ENCODE measurements around the gene PER2. TPM values are rescaled to one million over a fixed set of nuclear protein-coding genes. Genes with fewer than 3 reads are reported as not detected.

The PER2 gene
- total RNA-seq, 4 donors from 2014 or later: 15.9 to 82.3 (median 18.1) TPM

GRCh38 chr2:238269741-238270140, 18.7 kb downstream of the PER2 start:
- no peak for DNase-seq (ENCODE audit: low spot score in 2 of 2)
- intact Hi-C loops (cut with DNase I; ENCODE audit: low total_unique reads): loop anchor here (10.0 kb wide), 1 partner anchor 405 kb away; no protein-coding TSS in a partner anchor
- H3K4me3 ChIP-seq (ENCODE audit: low read depth, poor library complexity, severe bottlenecking): no peak overlapping the region
- 79 to 85% methylated on average over 6 of the region's 6 CpGs for WGBS, 2 donors
- TF ChIP-seq CTCF (IDR thresholded peaks at IDR 0.05) (no peak), POLR2A (IDR thresholded peaks at IDR 0.05) (no peak)

GRCh38 chr2:238267884-238268680, 20.3 kb downstream of the PER2 start:
- no peak for TF ChIP-seq POLR2A (IDR thresholded peaks at IDR 0.05)
- no peak for TF ChIP-seq CTCF (IDR thresholded peaks at IDR 0.05)
- intact Hi-C loops (cut with DNase I; ENCODE audit: low total_unique reads): loop anchor here (10.0 kb wide), 1 partner anchor 403 kb away; no protein-coding TSS in a partner anchor
- H3K4me3 ChIP-seq (ENCODE audit: low read depth, poor library complexity, severe bottlenecking): no peak overlapping the region
- DNase-seq (ENCODE audit: low spot score in 2 of 2): no peak
- WGBS, 2 donors: 85 to 90% methylated on average over 15 to 20 of the region's 20 CpGs

- TF ChIP-seq POLR2A (IDR thresholded peaks at IDR 0.05) (no peak), CTCF (IDR thresholded peaks at IDR 0.05) (no peak)
- intact Hi-C loops (cut with DNase I; ENCODE audit: low total_unique reads): loop anchor here (10.0 kb wide), 1 partner anchor 403 kb away; no protein-coding TSS in a partner anchor
- 62 to 76% methylated on average over 1 of the region's 1 CpG for WGBS, 2 donors
- DNase-seq (ENCODE audit: low spot score in 2 of 2): no peak
- H3K4me3 ChIP-seq (ENCODE audit: low read depth, poor library complexity, severe bottlenecking): no peak overlapping the region
Measured at GRCh38 chr2:238267341-238267710, 21.1 kb downstream of the PER2 start.

GRCh38 chr2:238265605-238266004, 22.8 kb downstream of the PER2 start:
- 93% methylated on average over 11 of the region's 11 CpGs for WGBS, 2 donors
- TF ChIP-seq CTCF (IDR thresholded peaks at IDR 0.05) (no peak), POLR2A (IDR thresholded peaks at IDR 0.05) (no peak)
- DNase-seq (ENCODE audit: low spot score in 2 of 2): no peak
- H3K4me3 ChIP-seq (ENCODE audit: low read depth, poor library complexity, severe bottlenecking): no peak overlapping the region
- intact Hi-C loops (cut with DNase I; ENCODE audit: low total_unique reads): loop anchor here (10.0 kb wide), 1 partner anchor 401 kb away; no protein-coding TSS in a partner anchor

GRCh38 chr2:238264072-238264460, 24.3 kb downstream of the PER2 start:
- WGBS, 2 donors: 56 to 82% methylated on average over 4 of the region's 4 CpGs

More at GRCh38 chr2:238264072-238264460, 24.3 kb downstream of the PER2 start:
- no peak overlapping the region for H3K4me3 ChIP-seq (ENCODE audit: low read depth, poor library complexity, severe bottlenecking)
- intact Hi-C loops (cut with DNase I; ENCODE audit: low total_unique reads): loop anchor here (10.0 kb wide), 1 partner anchor 399 kb away; no protein-coding TSS in a partner anchor
- TF ChIP-seq CTCF (IDR thresholded peaks at IDR 0.05) (no peak), POLR2A (IDR thresholded peaks at IDR 0.05) (no peak)
- DNase-seq (ENCODE audit: low spot score in 2 of 2): no peak
